Lower lobe of right lung (tissue), 2 donors: Measurements from ENCODE around the gene PTPRN2. TPM values are rescaled to one million over a fixed set of nuclear protein-coding genes. Genes with fewer than 3 reads are reported as not detected.
"Not testable (repeated sequence)": the region's sequence is repeated elsewhere in the genome, so short reads cannot be mapped to it uniquely, and the experiment has no call there.

Source experiments
- ATAC-seq, 2 donors: fragments of 200-7000 bp; cut with Tn5 transposase; one replicate each; pipeline ENCODE4 v1.9.1; 2020 to 2022; ENCODE audit warnings: mild to moderate bottlenecking in 2 of 2, moderate library complexity in 2 of 2
- DNase-seq: peaks from one replicate; pipeline ENCODE4 v3.0.0-alpha.2; 2020
- H3K27ac ChIP-seq: fragments of 200-600 bp; one replicate; pipeline ENCODE4 v1.8.0; 2022
- H3K27me3 ChIP-seq: fragments of 200-600 bp; one replicate; pipeline ENCODE4 v1.8.0; 2022; ENCODE audit warnings: low read depth
- H3K36me3 ChIP-seq: fragments of 200-600 bp; one replicate; pipeline ENCODE4 v1.8.0; 2022; ENCODE audit warnings: mild to moderate bottlenecking
- H3K4me1 ChIP-seq: fragments of 200-600 bp; one replicate; pipeline ENCODE4 v1.8.0; 2022
- H3K4me3 ChIP-seq: fragments of 200-600 bp; one replicate; pipeline ENCODE4 v1.8.0; 2022; ENCODE audit warnings: mild to moderate bottlenecking
- H3K9me3 ChIP-seq: fragments of 200-600 bp; one replicate; pipeline ENCODE4 v1.8.0; 2022
- CTCF ChIP-seq: fragments of 200-600 bp; IDR thresholded peaks from one replicate; pipeline ENCODE4 v1.8.0; 2022; ENCODE audit warnings: antibody characterized with exemption, mild to moderate bottlenecking
- intact Hi-C: fragments of 100-400 bp; cut with DNase I; formaldehyde crosslinking; loops from one replicate; pipeline ENCODE4 v1.11.0; 2022
- total RNA-seq: library from RNA; stranded (reverse); fragmentation: NEBNext Ultra II Directional; extraction: Animal tissue kit (Norgen Biotek cat#: 25700); gene quantifications from one replicate; pipeline ENCODE4 v1.2.1, GENCODE V29; 2021
- donor health status: DM: no; HTN: yes; CAD: no; lungs with severe emphysema.

The PTPRN2 gene
- total RNA-seq, 1 donor from 2014 or later: 6.8 TPM

GRCh38 chr7:158521795-158522194, 65.8 kb downstream of the PTPRN2 start:
- intact Hi-C loops, H3K4me1 ChIP-seq, H3K4me3 ChIP-seq, H3K27ac ChIP-seq, ATAC-seq, H3K9me3 ChIP-seq, H3K27me3 ChIP-seq, H3K36me3 ChIP-seq, DNase-seq: not testable (repeated sequence)

GRCh38 chr7:158520825-158521224, 66.8 kb downstream of the PTPRN2 start:
- ATAC-seq (no peak), DNase-seq (no peak)
- no peak for TF ChIP-seq CTCF
- no peak overlapping the region for H3K4me3 ChIP-seq
- H3K4me1 ChIP-seq: no peaks in the 10 kb centered on the region
- intact Hi-C loops: no loop called here
- H3K9me3 ChIP-seq: no peaks in the 10 kb centered on the region
- peaks cover 8% of the 10 kb centered on the region for H3K27me3 ChIP-seq
- H3K27ac ChIP-seq: no peak overlapping the region
- H3K36me3 ChIP-seq: no peaks in the 10 kb centered on the region

- no peak overlapping the region for H3K4me3 ChIP-seq
- no peak for TF ChIP-seq CTCF
- H3K9me3 ChIP-seq: no peaks in the 10 kb centered on the region
- no peaks in the 10 kb centered on the region for H3K4me1 ChIP-seq
- no peaks in the 10 kb centered on the region for H3K36me3 ChIP-seq
- DNase-seq (no peak), ATAC-seq (no peak)
- H3K27ac ChIP-seq: no peak overlapping the region
- peaks cover 8% of the 10 kb centered on the region for H3K27me3 ChIP-seq
- intact Hi-C loops: no loop called here
These were observed 67.9 kb downstream of the PTPRN2 start for GRCh38 chr7:158519633-158520174.

GRCh38 chr7:158518980-158519632, 68.5 kb downstream of the PTPRN2 start:
- intact Hi-C loops: no loop called here
- DNase-seq (no peak), ATAC-seq (no peak)
- Histone ChIP-seq H3K9me3 (no peaks in the 10 kb centered on the region), H3K4me1 (no peaks in the 10 kb centered on the region), H3K36me3 (no peaks in the 10 kb centered on the region), H3K4me3 (no peak overlapping the region), H3K27ac (no peak overlapping the region), H3K27me3 (peaks cover 8% of the 10 kb centered on the region)
- no peak for TF ChIP-seq CTCF

GRCh38 chr7:158517571-158517970, 70.1 kb downstream of the PTPRN2 start:
- Histone ChIP-seq H3K4me3 (no peak overlapping the region), H3K27me3 (peaks cover 8% of the 10 kb centered on the region), H3K27ac (no peak overlapping the region), H3K9me3 (peaks cover 5% of the 10 kb centered on the region), H3K36me3 (no peaks in the 10 kb centered on the region), H3K4me1 (no peaks in the 10 kb centered on the region)
- TF ChIP-seq CTCF: no peak
- intact Hi-C loops: no loop called here
- ATAC-seq (no peak), DNase-seq (no peak)

- H3K36me3 ChIP-seq: no peaks in the 10 kb centered on the region
- H3K4me3 ChIP-seq: no peak overlapping the region
- peaks cover 8% of the 10 kb centered on the region for H3K27me3 ChIP-seq
- H3K9me3 ChIP-seq: peaks cover 7% of the 10 kb centered on the region
- TF ChIP-seq CTCF: no peak
- intact Hi-C loops: no loop called here
- no peak overlapping the region for H3K27ac ChIP-seq
- DNase-seq: no peak
- H3K4me1 ChIP-seq: no peaks in the 10 kb centered on the region
- ATAC-seq: no peak
These were observed 70.6 kb downstream of the PTPRN2 start for GRCh38 chr7:158517072-158517471.
